Kidney epithelial cell (primary cell): ENCODE data around the gene PAX7. TPM values are rescaled to one million over a fixed set of nuclear protein-coding genes. Genes with fewer than 3 reads are reported as not detected.
"Not testable (repeated sequence)": the region's sequence is repeated elsewhere in the genome, so short reads cannot be mapped to it uniquely, and the experiment has no call there.

Source experiments
- DNase-seq: peaks from one replicate; pipeline ENCODE4 v3.0.0-alpha.2; 2010; ENCODE audit warnings: low read depth
- H3K27me3 ChIP-seq: 2 replicates; pipeline ENCODE4 v1.6.0; 2011; ENCODE audit warnings: low read length; ENCODE audit not compliant: control insufficient read depth, insufficient read depth
- H3K36me3 ChIP-seq: 2 replicates; pipeline ENCODE4 v1.5.1; 2011; ENCODE audit warnings: low read length; ENCODE audit not compliant: control insufficient read depth, insufficient read depth
- H3K4me3 ChIP-seq: 2 replicates; pipeline ENCODE4 v1.5.1; 2011; ENCODE audit warnings: low read depth, mild to moderate bottlenecking, control low read depth, low read length
- CTCF ChIP-seq: IDR thresholded peaks from 2 replicates; pipeline ENCODE4 v1.5.1; 2011; ENCODE audit warnings: mild to moderate bottlenecking, moderate library complexity, low read length, control low read depth, inconsistent platforms; ENCODE audit not compliant: insufficient read depth, poor library complexity, severe bottlenecking
- total RNA-seq: library from RNA; depleted of rRNA; stranded (reverse); fragments of >200 nt; gene quantifications from 2 replicates; pipeline ENCODE4 v1.2.3, GENCODE V29; 2015

The PAX7 gene
- total RNA-seq = not detected in 2 replicates

- Histone ChIP-seq H3K4me3 (no peak within 1 kb of the TSS), H3K36me3 (no peaks in the 10 kb centered on the region), H3K27me3 (peaks cover 78% of the 10 kb centered on the region)
- no peak for TF ChIP-seq CTCF
- no peak for DNase-seq
Measured at GRCh38 chr1:18630511-18631495, at the start of gene PAX7. Gene PAX7, plus strand, starts transcription at chr1:18630846. Its CDS starts 758 bp downstream, at chr1:18631604.

- H3K27me3 ChIP-seq = peaks cover 7% of the 10 kb centered on the region
- peak; percentile 97 for TF ChIP-seq CTCF
Measured at GRCh38 chr1:18581420-18581880, 49.2 kb upstream of the PAX7 start.

GRCh38 chr1:18582890-18583289, 47.8 kb upstream of the PAX7 start:
- peaks cover 9% of the 10 kb centered on the region for H3K27me3 ChIP-seq
- no peak overlapping the region for H3K4me3 ChIP-seq
- no peaks in the 10 kb centered on the region for H3K36me3 ChIP-seq
- DNase-seq = no peak
- TF ChIP-seq CTCF = no peak

More at GRCh38 chr1:18581420-18581880, 49.2 kb upstream of the PAX7 start:
- no peak for DNase-seq
- H3K36me3 ChIP-seq = no peaks in the 10 kb centered on the region
- no peak overlapping the region for H3K4me3 ChIP-seq

GRCh38 chr1:18583326-18583941, 47.2 kb upstream of the PAX7 start:
- H3K4me3 ChIP-seq = no peak overlapping the region
- H3K27me3 ChIP-seq = peaks cover 9% of the 10 kb centered on the region
- H3K36me3 ChIP-seq = no peaks in the 10 kb centered on the region
- DNase-seq = no peak
- no peak for TF ChIP-seq CTCF

GRCh38 chr1:18586016-18586415, 44.6 kb upstream of the PAX7 start:
- H3K4me3 ChIP-seq, H3K36me3 ChIP-seq, H3K27me3 ChIP-seq, DNase-seq: not testable (repeated sequence)

GRCh38 chr1:18588093-18588492, 42.6 kb upstream of the PAX7 start:
- TF ChIP-seq CTCF = no peak
- no peak overlapping the region for H3K4me3 ChIP-seq
- H3K36me3 ChIP-seq = no peaks in the 10 kb centered on the region
- no peak for DNase-seq
- peaks cover 2% of the 10 kb centered on the region for H3K27me3 ChIP-seq
